ENCODE results near the gene TAOK3.
"Not testable (repeated sequence)": the region's sequence is repeated elsewhere in the genome, so short reads cannot be mapped to it uniquely, and the experiment has no call there.

The TAOK3 gene

GRCh38 chr12:118372541-118373495 is at the start of gene TAOK3:
Gene TAOK3 (minus strand): TSS chr12:118372907. CDS start chr12:118255567, 117,340 bp downstream.
- DNase-seq (peak; percentile 96), ATAC-seq (peak; percentile 94)

- DNase-seq (no peak), ATAC-seq (no peak)
These were observed 48.0 kb upstream of the TAOK3 start for GRCh38 chr12:118420673-118421072.

GRCh38 chr12:118418385-118419057 is 45.8 kb upstream of the TAOK3 start:
- ATAC-seq (no peak), DNase-seq (no peak)

GRCh38 chr12:118417942-118418341 is 45.2 kb upstream of the TAOK3 start:
- ATAC-seq = no peak
- no peak for DNase-seq

- no peak for ATAC-seq
- no peak for DNase-seq
These were observed 37.1 kb upstream of the TAOK3 start for GRCh38 chr12:118409834-118410233.

GRCh38 chr12:118408241-118408640 is 35.5 kb upstream of the TAOK3 start:
- not testable (repeated sequence) for ATAC-seq

GRCh38 chr12:118404876-118405521 is 32.3 kb upstream of the TAOK3 start:
- ATAC-seq = peak; percentile 73
- peak; percentile 70 for DNase-seq

More at GRCh38 chr12:118408241-118408640, 35.5 kb upstream of the TAOK3 start:
- not testable (repeated sequence) for DNase-seq

- ATAC-seq = no peak
These were observed 29.5 kb upstream of the TAOK3 start for GRCh38 chr12:118402251-118402650.

GRCh38 chr12:118398940-118399339 is 26.2 kb upstream of the TAOK3 start:
- ATAC-seq (no peak), DNase-seq (no peak)

More at GRCh38 chr12:118402251-118402650, 29.5 kb upstream of the TAOK3 start:
- DNase-seq = no peak

- DNase-seq = no peak
- ATAC-seq = no peak
These were observed 25.8 kb upstream of the TAOK3 start for GRCh38 chr12:118398524-118398923.

- ATAC-seq (no peak), DNase-seq (no peak)
These were observed 25.2 kb upstream of the TAOK3 start for GRCh38 chr12:118397708-118398440.

- DNase-seq = no peak
- ATAC-seq = no peak
These were observed 19.1 kb upstream of the TAOK3 start for GRCh38 chr12:118391836-118392235.

- ATAC-seq = no peak
- no peak for DNase-seq
These were observed 18.7 kb upstream of the TAOK3 start for GRCh38 chr12:118391424-118391823.

- ATAC-seq = no peak
- DNase-seq = peak; percentile 76
These were observed 5.3 kb upstream of the TAOK3 start for GRCh38 chr12:118377884-118378470.

GRCh38 chr12:118377021-118377883 is 4.5 kb upstream of the TAOK3 start:
- ATAC-seq (no peak), DNase-seq (no peak)

- ATAC-seq (peak; percentile 30), DNase-seq (peak; percentile 95)
These were observed 3.6 kb upstream of the TAOK3 start, which contains the start of gene SUDS3 for GRCh38 chr12:118376089-118377020. Gene SUDS3 (plus strand): TSS chr12:118376555. CDS start chr12:118376692, 137 bp downstream.

- DNase-seq (no peak), ATAC-seq (no peak)
These were observed 2.6 kb upstream of the TAOK3 start for GRCh38 chr12:118375348-118375747.

- DNase-seq (no peak), ATAC-seq (no peak)
These were observed 2.2 kb upstream of the TAOK3 start for GRCh38 chr12:118374909-118375308.

GRCh38 chr12:118374126-118374725 is 1.5 kb upstream of the TAOK3 start:
- DNase-seq = no peak
- ATAC-seq = no peak

All from stimulated activated naive CD8-positive, alpha-beta T cell treated with anti-CD3 and anti-CD28 coated beads, Interleukin-15, Interleukin-2, amounts not matched to agents 100 U/mL and 50 U/mL, for 24 hours (primary cell).